Neural cell (in vitro differentiated cells): ENCODE data around the gene SNX20. TPM values are rescaled to one million over a fixed set of nuclear protein-coding genes. Genes with fewer than 3 reads are reported as not detected.

Experiments
- H2AFZ ChIP-seq: fragments of 200-600, 300-800 bp; sonication (generic), shearing (Covaris generic); 2 replicates; pipeline ENCODE4 v1.6.0; 2014; ENCODE audit warnings: low read depth, mild to moderate bottlenecking, antibody characterized with exemption, low read length, moderate library complexity
- H3F3A ChIP-seq: fragments of 200-600 bp; shearing (Covaris generic); 2 replicates; pipeline ENCODE4 v1.6.1; 2016; ENCODE audit warnings: mild to moderate bottlenecking, moderate library complexity, mixed read lengths, antibody characterized with exemption, low read length; ENCODE audit not compliant: insufficient read depth, poor library complexity, severe bottlenecking
- H3K27ac ChIP-seq: fragments of 200-600, 300-800 bp; sonication (generic), shearing (Covaris generic); 2 replicates; pipeline ENCODE4 v1.5.1; 2014; ENCODE audit warnings: mild to moderate bottlenecking, low read length, moderate library complexity
- H3K27me3 ChIP-seq: fragments of 300-800, 200-600 bp; sonication (generic), shearing (Covaris generic); 2 replicates; pipeline ENCODE4 v1.6.0; 2014; ENCODE audit warnings: mild to moderate bottlenecking, low read depth, low read length, moderate library complexity; ENCODE audit not compliant: insufficient read depth
- H3K36me3 ChIP-seq: fragments of 300-800, 200-600 bp; sonication (generic), shearing (Covaris generic); 2 replicates; pipeline ENCODE4 v1.5.1; 2014; ENCODE audit warnings: mild to moderate bottlenecking, antibody characterized with exemption, low read length, moderate library complexity; ENCODE audit not compliant: insufficient read depth
- H3K4me2 ChIP-seq: fragments of 300-800, 200-600 bp; sonication (generic), shearing (Covaris generic); 2 replicates; pipeline ENCODE4 v1.6.0; 2014; ENCODE audit warnings: mild to moderate bottlenecking, low read length
- H3K4me3 ChIP-seq: fragments of 300-800, 200-600 bp; sonication (generic), shearing (Covaris generic); 2 replicates; pipeline ENCODE4 v1.5.1; 2014; ENCODE audit warnings: mild to moderate bottlenecking, low read length, moderate library complexity
- H3K79me2 ChIP-seq: fragments of 200-600 bp; shearing (Covaris generic); replicated peaks from 2 replicates; pipeline ENCODE4 v1.6.0; 2014; ENCODE audit warnings: mild to moderate bottlenecking, low read length, moderate library complexity; ENCODE audit not compliant: insufficient read depth
- H3K9ac ChIP-seq: fragments of 300-800, 200-600 bp; sonication (generic), shearing (Covaris generic); 2 replicates; pipeline ENCODE4 v1.6.1; 2016; ENCODE audit warnings: mild to moderate bottlenecking, low read length, mixed read lengths
- H3K9me2 ChIP-seq: fragments of 200-600 bp; shearing (Covaris generic); 2 replicates; pipeline ENCODE4 v1.6.1; 2016; ENCODE audit warnings: mild to moderate bottlenecking, low read length, mixed read lengths; ENCODE audit not compliant: insufficient read depth
- H3K9me3 ChIP-seq: fragments of 200-600, 300-800 bp; sonication (generic), shearing (Covaris generic); 2 replicates; pipeline ENCODE4 v1.6.1; 2016; ENCODE audit warnings: mild to moderate bottlenecking, mixed run types, low read length, moderate library complexity, mixed read lengths
- H4K20me1 ChIP-seq: fragments of 200-600 bp; shearing (Covaris generic); 2 replicates; pipeline ENCODE4 v1.6.1; 2016; ENCODE audit warnings: mild to moderate bottlenecking, mixed run types; ENCODE audit not compliant: insufficient read depth
- CTCF ChIP-seq: fragments of 450-650 bp; IDR thresholded peaks from 2 replicates; pipeline ENCODE4 v1.5.1; 2014; ENCODE audit warnings: antibody characterized with exemption, mild to moderate bottlenecking, moderate library complexity; ENCODE audit not compliant: poor library complexity, severe bottlenecking
- EP300 ChIP-seq: fragments of 450-650 bp; conservative IDR thresholded peaks from 2 replicates; pipeline ENCODE4 v1.6.1; 2014; ENCODE audit warnings: antibody characterized with exemption, mild to moderate bottlenecking, moderate library complexity; ENCODE audit not compliant: poor library complexity, severe bottlenecking
- EZH2 ChIP-seq: fragments of 200-600, 300-800 bp; shearing (Covaris generic), sonication (generic); IDR thresholded peaks from 2 replicates; pipeline ENCODE4 v1.6.1; 2014; ENCODE audit warnings: antibody characterized with exemption, low read length, borderline replicate concordance, mild to moderate bottlenecking; ENCODE audit not compliant: insufficient read depth, poor library complexity, severe bottlenecking
- MXI1 ChIP-seq: fragments of 450-650 bp; conservative IDR thresholded peaks from 2 replicates; pipeline ENCODE4 v1.6.1; 2014; ENCODE audit warnings: antibody characterized with exemption, mild to moderate bottlenecking; ENCODE audit not compliant: poor library complexity, severe bottlenecking
- POLR2AphosphoS5 ChIP-seq: IDR thresholded peaks from 2 replicates; pipeline ENCODE4 v1.6.1; 2012
- RAD21 ChIP-seq: fragments of 450-650 bp; conservative IDR thresholded peaks from 2 replicates; pipeline ENCODE4 v1.6.1; 2014; ENCODE audit warnings: antibody characterized with exemption, mild to moderate bottlenecking, moderate library complexity
- SMC3 ChIP-seq: fragments of 450-650 bp; conservative IDR thresholded peaks from 2 replicates; pipeline ENCODE4 v1.6.1; 2014; ENCODE audit warnings: antibody characterized with exemption, mild to moderate bottlenecking, moderate library complexity; ENCODE audit not compliant: poor library complexity
- TAF1 ChIP-seq: IDR thresholded peaks from 2 replicates; pipeline ENCODE4 v1.6.1; 2012; ENCODE audit warnings: low read depth
- polyA plus RNA-seq: library from polyadenylated mRNA; depleted of rRNA; stranded (reverse); fragments of >200 nt; gene quantifications from 2 replicates; pipeline ENCODE4 v1.2.3, GENCODE V29; 2014
- TF ChIP-seq, protein P1 (sequence below): IDR thresholded peaks from 2 replicates; pipeline ENCODE4 v1.6.1; 2012; ENCODE audit warnings: borderline replicate concordance

SNX20 gene
- polyA plus RNA-seq, 1 donor from 2014 or later, result not detected

GRCh38 chr16:50643192-50643591 lies 37.9 kb downstream of the SNX20 start:
- Histone ChIP-seq H2AFZ (no peak overlapping the region), H3F3A (no peaks in the 10 kb centered on the region), H3K9me3 (no peaks in the 10 kb centered on the region), H3K4me2 (no peak overlapping the region), H3K36me3 (no peaks in the 10 kb centered on the region), H4K20me1 (no peaks in the 10 kb centered on the region), H3K27ac (no peak overlapping the region), H3K4me3 (no peak overlapping the region), H3K9ac (no peak overlapping the region), H3K27me3 (no peaks in the 10 kb centered on the region), H3K9me2 (no peaks in the 10 kb centered on the region), H3K79me2 (no peaks in the 10 kb centered on the region)
- TF ChIP-seq MXI1 (no peak), POLR2AphosphoS5 (no peak), EZH2 (no peak), TAF1 (no peak), SMC3 (no peak), EP300 (no peak), RAD21 (no peak), CTCF (no peak)
- TF ChIP-seq, protein P1, sequence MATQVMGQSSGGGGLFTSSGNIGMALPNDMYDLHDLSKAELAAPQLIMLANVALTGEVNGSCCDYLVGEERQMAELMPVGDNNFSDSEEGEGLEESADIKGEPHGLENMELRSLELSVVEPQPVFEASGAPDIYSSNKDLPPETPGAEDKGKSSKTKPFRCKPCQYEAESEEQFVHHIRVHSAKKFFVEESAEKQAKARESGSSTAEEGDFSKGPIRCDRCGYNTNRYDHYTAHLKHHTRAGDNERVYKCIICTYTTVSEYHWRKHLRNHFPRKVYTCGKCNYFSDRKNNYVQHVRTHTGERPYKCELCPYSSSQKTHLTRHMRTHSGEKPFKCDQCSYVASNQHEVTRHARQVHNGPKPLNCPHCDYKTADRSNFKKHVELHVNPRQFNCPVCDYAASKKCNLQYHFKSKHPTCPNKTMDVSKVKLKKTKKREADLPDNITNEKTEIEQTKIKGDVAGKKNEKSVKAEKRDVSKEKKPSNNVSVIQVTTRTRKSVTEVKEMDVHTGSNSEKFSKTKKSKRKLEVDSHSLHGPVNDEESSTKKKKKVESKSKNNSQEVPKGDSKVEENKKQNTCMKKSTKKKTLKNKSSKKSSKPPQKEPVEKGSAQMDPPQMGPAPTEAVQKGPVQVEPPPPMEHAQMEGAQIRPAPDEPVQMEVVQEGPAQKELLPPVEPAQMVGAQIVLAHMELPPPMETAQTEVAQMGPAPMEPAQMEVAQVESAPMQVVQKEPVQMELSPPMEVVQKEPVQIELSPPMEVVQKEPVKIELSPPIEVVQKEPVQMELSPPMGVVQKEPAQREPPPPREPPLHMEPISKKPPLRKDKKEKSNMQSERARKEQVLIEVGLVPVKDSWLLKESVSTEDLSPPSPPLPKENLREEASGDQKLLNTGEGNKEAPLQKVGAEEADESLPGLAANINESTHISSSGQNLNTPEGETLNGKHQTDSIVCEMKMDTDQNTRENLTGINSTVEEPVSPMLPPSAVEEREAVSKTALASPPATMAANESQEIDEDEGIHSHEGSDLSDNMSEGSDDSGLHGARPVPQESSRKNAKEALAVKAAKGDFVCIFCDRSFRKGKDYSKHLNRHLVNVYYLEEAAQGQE, result no peak

DNA sequence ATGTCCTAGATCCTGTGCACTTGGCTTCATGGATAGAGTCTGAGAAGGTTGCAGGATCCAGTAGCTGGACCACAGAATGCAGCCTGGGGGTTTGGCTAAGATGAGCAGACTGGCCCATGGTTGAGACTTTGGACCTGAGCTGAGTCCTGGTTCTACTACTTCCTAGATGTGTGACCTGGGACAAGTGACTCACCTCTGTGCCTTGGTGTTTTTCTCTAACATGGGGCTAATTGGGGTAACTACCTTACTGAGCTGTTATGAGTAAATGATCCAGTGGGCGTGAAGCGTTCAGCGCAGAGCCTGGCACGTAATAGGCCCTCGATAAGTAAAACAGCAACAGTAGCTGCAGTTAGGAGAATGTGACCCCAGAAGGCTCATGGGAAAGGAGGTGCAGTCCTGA lies 38.8 kb downstream of the SNX20 start:
- Histone ChIP-seq H3K9me2 (no peaks in the 10 kb centered on the region), H3K27me3 (no peaks in the 10 kb centered on the region), H3K4me2 (no peak overlapping the region), H3K36me3 (no peaks in the 10 kb centered on the region), H3K27ac (no peak overlapping the region), H2AFZ (no peak overlapping the region), H4K20me1 (no peaks in the 10 kb centered on the region), H3K9me3 (no peaks in the 10 kb centered on the region), H3F3A (no peaks in the 10 kb centered on the region), H3K4me3 (no peak overlapping the region), H3K79me2 (no peaks in the 10 kb centered on the region), H3K9ac (no peak overlapping the region)
- TF ChIP-seq EZH2 (no peak), POLR2AphosphoS5 (no peak), SMC3 (no peak), MXI1 (no peak), RAD21 (no peak)

DNA sequence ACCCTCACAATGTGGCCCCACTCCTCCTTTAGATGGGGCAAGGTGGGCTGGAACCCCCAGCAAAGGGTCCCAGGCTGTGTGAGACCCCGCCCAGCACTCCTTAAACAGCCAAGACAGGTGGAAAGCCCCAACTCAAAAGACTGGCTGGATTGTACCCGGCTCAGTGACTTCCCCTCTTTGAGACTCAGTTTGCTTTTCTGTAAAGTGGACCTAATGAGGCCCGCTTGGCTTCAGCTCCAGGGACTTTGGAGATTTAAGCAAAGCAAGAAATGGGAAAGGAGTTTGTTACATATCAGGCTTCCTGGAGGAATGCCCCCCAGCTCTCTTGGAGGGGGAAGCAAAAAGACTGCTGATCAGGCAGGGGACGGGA lies 39.3 kb downstream of the SNX20 start:
- H3K9me2 ChIP-seq, result no peaks in the 10 kb centered on the region
- no peaks in the 10 kb centered on the region for H3F3A ChIP-seq
- no peak overlapping the region for H3K4me3 ChIP-seq
- H3K27me3 ChIP-seq, result no peaks in the 10 kb centered on the region
- H3K79me2 ChIP-seq, result no peaks in the 10 kb centered on the region
- H3K9me3 ChIP-seq, result no peaks in the 10 kb centered on the region
- H3K9ac ChIP-seq, result no peak overlapping the region
- no peak for TF ChIP-seq EZH2
- TF ChIP-seq POLR2AphosphoS5, result no peak
- TF ChIP-seq EP300, result no peak
- TF ChIP-seq RAD21, result no peak
- TF ChIP-seq, protein P1, result no peak
- TF ChIP-seq SMC3, result no peak
- TF ChIP-seq TAF1, result no peak
- no peak for TF ChIP-seq CTCF
- no peak for TF ChIP-seq MXI1
- no peak overlapping the region for H3K27ac ChIP-seq
- H4K20me1 ChIP-seq, result no peaks in the 10 kb centered on the region
- no peaks in the 10 kb centered on the region for H3K36me3 ChIP-seq
- no peak overlapping the region for H3K4me2 ChIP-seq
- H2AFZ ChIP-seq, result no peak overlapping the region
